Endothelial cell of umbilical vein (primary cell): ENCODE data around the gene ZDHHC22. TPM values are rescaled to one million over a fixed set of nuclear protein-coding genes. Genes with fewer than 3 reads are reported as not detected.

ENCODE experiments used
- BruUV-seq: library from RNA; stranded (reverse); fragments of 400-500 nt; replicated peaks from 2 replicates; lab custom pipeline; 2021; lab: Mats Ljungman, UMichigan
- CTCF ChIA-PET: fragments of 300-600, 350-600 bp; sonication (Branson Sonifier 250); formaldehyde crosslinking; loops from one replicate; lab custom pipeline; 2021; ENCODE audit warnings: antibody characterized with exemption, inconsistent platforms; lab: Charles Lee
- POLR2A ChIA-PET: fragments of 300-600, 350-600 bp; sonication (Branson Sonifier 250); formaldehyde crosslinking; loops from one replicate; lab custom pipeline; 2021; ENCODE audit warnings: antibody characterized with exemption, inconsistent platforms; lab: Charles Lee
- DNase-seq: peaks from one replicate; pipeline ENCODE4 v3.0.0-alpha.2; 2011; ENCODE audit warnings: low read depth, low spot score
- FAIRE-seq: peaks from 2 replicates; lab custom pipeline; 2011; peaks lifted over from hg19 to GRCh38; lab: Jason Lieb, UNC
- H2AFZ ChIP-seq: 2 replicates; pipeline ENCODE4 v1.6.0; 2012; ENCODE audit warnings: low read depth, low read length, control low read depth, inconsistent platforms
- H3K27ac ChIP-seq: 2 replicates; pipeline ENCODE4 v1.5.1; 2011; ENCODE audit warnings: low read depth, mild to moderate bottlenecking, control low read depth, low read length, moderate library complexity; ENCODE audit not compliant: insufficient read depth
- H3K27me3 ChIP-seq, 2 experiments: 2 replicates each; pipeline versions ENCODE4 v1.6.0 to v1.6.1; 2011; ENCODE audit warnings: low read length in 2 of 2, mixed read lengths in 1 of 2; ENCODE audit not compliant: control insufficient read depth in 2 of 2, insufficient read depth in 2 of 2
- H3K36me3 ChIP-seq, 2 experiments: 2 replicates in 1 of 2; 3 replicates in 1 of 2; pipeline ENCODE4 v1.5.1; 2011; ENCODE audit warnings: low read length in 2 of 2, mild to moderate bottlenecking in 1 of 2, moderate library complexity in 1 of 2; ENCODE audit not compliant: control insufficient read depth in 2 of 2, insufficient read depth in 2 of 2; ENCODE audit errors: extremely low read depth in 1 of 2
- H3K4me1 ChIP-seq: 3 replicates; pipeline ENCODE4 v1.5.1; 2011; ENCODE audit warnings: mild to moderate bottlenecking, low read length; ENCODE audit not compliant: control insufficient read depth, insufficient read depth; ENCODE audit errors: extremely low read depth
- H3K4me2 ChIP-seq: 2 replicates; pipeline ENCODE4 v1.6.1; 2011; ENCODE audit warnings: low read length, control low read depth, mixed read lengths; ENCODE audit not compliant: insufficient read depth
- H3K4me3 ChIP-seq, 3 experiments: fragments of 200-600 bp in 1 of 3; sonication (generic), shearing (Covaris generic) in 1 of 3; replicated peaks in 1 of 3; 2 replicates each; pipeline ENCODE4 v1.5.1; 2011 to 2016; ENCODE audit warnings: control low read depth in 3 of 3, low read length in 3 of 3, mild to moderate bottlenecking in 2 of 3, inconsistent platforms in 1 of 3, low read depth in 1 of 3, moderate library complexity in 1 of 3; ENCODE audit not compliant: insufficient read depth in 1 of 3
- H3K79me2 ChIP-seq: 2 replicates; pipeline ENCODE4 v1.6.0; 2012; ENCODE audit warnings: low read length, inconsistent platforms; ENCODE audit not compliant: control insufficient read depth, insufficient read depth
- H3K9ac ChIP-seq: replicated peaks from 2 replicates; pipeline ENCODE3; 2011; ENCODE audit warnings: low read length, control low read depth; ENCODE audit not compliant: insufficient read depth; ENCODE audit errors: extremely low read depth
- H3K9me1 ChIP-seq: replicated peaks from 3 replicates; pipeline ENCODE4 v1.6.0; 2011; ENCODE audit warnings: mild to moderate bottlenecking, low read length; ENCODE audit not compliant: control insufficient read depth, insufficient read depth; ENCODE audit errors: extremely low read depth
- H3K9me3 ChIP-seq: replicated peaks from 2 replicates; pipeline ENCODE4 v1.5.1; 2012; ENCODE audit warnings: low read length, inconsistent platforms; ENCODE audit not compliant: control insufficient read depth, insufficient read depth
- H4K20me1 ChIP-seq: replicated peaks from 2 replicates; pipeline ENCODE3; 2011; ENCODE audit warnings: mild to moderate bottlenecking, low read length; ENCODE audit not compliant: control insufficient read depth, insufficient read depth; ENCODE audit errors: extremely low read depth
- EZH2 ChIP-seq: IDR thresholded peaks from 2 replicates; pipeline ENCODE4 v1.6.1; 2012; ENCODE audit warnings: borderline replicate concordance, low read depth, mild to moderate bottlenecking, moderate library complexity, low read length, inconsistent platforms; ENCODE audit not compliant: severe bottlenecking
- FOS ChIP-seq: IDR thresholded peaks from 2 replicates; pipeline ENCODE4 v1.6.1; 2011; ENCODE audit warnings: mild to moderate bottlenecking, low read length, moderate library complexity, borderline replicate concordance; ENCODE audit not compliant: insufficient read depth
- GATA2 ChIP-seq: IDR thresholded peaks from 2 replicates; pipeline ENCODE4 v1.7.0; 2011; ENCODE audit warnings: low read depth, mild to moderate bottlenecking, moderate library complexity, mixed read lengths, low read length; ENCODE audit not compliant: insufficient read length, insufficient read depth
- MAX ChIP-seq: IDR thresholded peaks from 2 replicates; pipeline ENCODE4 v1.6.1; 2011; ENCODE audit not compliant: insufficient read depth, insufficient read length
- MYC ChIP-seq: IDR thresholded peaks from one replicate; pipeline ENCODE4 v1.6.1; 2011; ENCODE audit warnings: mild to moderate bottlenecking, low read depth, low read length
- POLR2A ChIP-seq: IDR thresholded peaks from 2 replicates; pipeline ENCODE4 v1.6.1; 2012; ENCODE audit warnings: low read depth, mild to moderate bottlenecking, control low read depth, low read length
- dilution Hi-C: fragments of 300-500 bp; cut with MboI; formaldehyde crosslinking; loops from one replicate; pipeline ENCODE4 v1.15.0; 2019; ENCODE audit warnings: low sequenced_read_pairs; ENCODE audit not compliant: extremely low pct_ligation_motif_present
- intact Hi-C: fragments of 100-400 bp; cut with micrococcal nuclease; formaldehyde crosslinking; loops from one replicate; pipeline ENCODE4 v1.10.0; 2022
- polyA plus RNA-seq, 4 experiments: library from polyadenylated mRNA; depleted of rRNA in 3 of 4; stranded (reverse) in 3 of 4; unstranded in 1 of 4; fragments of >200 nt; gene quantifications; 2 replicates each; pipeline versions ENCODE4 v1.2.1 to v1.2.3, GENCODE V29; 2011 to 2012; ENCODE audit warnings: missing spikeins in 1 of 4
- total RNA-seq: library from RNA; stranded (reverse); gene quantifications from 2 replicates; pipeline ENCODE4 v1.2.3, GENCODE V29; 2021

ZDHHC22 gene
- total and polyA plus RNA-seq, 2 donors (not counting 3 experiments of a cell fraction or from before 2014, with no cell fraction given): 0.03 to 0.24 TPM

GRCh38 chr14:77120771-77121743 is 20.5 kb downstream of the ZDHHC22 start:
- H4K20me1 ChIP-seq: no peaks in the 10 kb centered on the region
- H2AFZ ChIP-seq: no peak overlapping the region
- no TSS peak for BruUV-seq
- no peak overlapping the region for H3K9ac ChIP-seq
- dilution Hi-C loops (no loop called here), intact Hi-C loops (no loop called here)
- FAIRE-seq: no peak
- POLR2A ChIA-PET: no interaction called here
- TF ChIP-seq GATA2 (no peak), POLR2A (no peak), MYC (no peak), FOS (no peak), MAX (no peak), EZH2 (no peak)
- H3K9me1 ChIP-seq: no peaks in the 10 kb centered on the region
- H3K79me2 ChIP-seq: no peaks in the 10 kb centered on the region
- H3K4me3 ChIP-seq: no peak overlapping the region
- H3K4me2 ChIP-seq: no peak overlapping the region
- peaks cover 5 to 7% of the 10 kb centered on the region in 2 experiments for H3K27me3 ChIP-seq
- no peak overlapping the region for H3K27ac ChIP-seq
- H3K4me1 ChIP-seq: peaks cover 6% of the 10 kb centered on the region
- H3K9me3 ChIP-seq: no peaks in the 10 kb centered on the region
- H3K36me3 ChIP-seq: peaks cover 0 to 3% of the 10 kb centered on the region in 2 experiments
- DNase-seq: no peak
- CTCF ChIA-PET: interaction anchor here (0.5 to 3.8 kb wide), 3 partner anchors 94 to 248 kb away, joined by 3 to 49 read pairs (median 3); no protein-coding TSS in a partner anchor
